GM18951 (cell line): Measurements from ENCODE around the gene FOCAD.

Experiments
- POLR2A ChIP-seq: IDR thresholded peaks from 4 replicates; pipeline ENCODE4 v1.6.1; 2011; ENCODE audit warnings: mild to moderate bottlenecking; ENCODE audit not compliant: insufficient read length, insufficient read depth; ENCODE audit errors: extremely low read depth
- in situ Hi-C: fragments of 300-500 bp; cut with MboI; formaldehyde crosslinking; loops from one replicate; pipeline ENCODE4 v1.12.0; 2022; ENCODE audit warnings: low sequenced_read_pairs, mixed read lengths, inconsistent platforms; ENCODE audit not compliant: unreplicated experiment

The FOCAD gene

DNA sequence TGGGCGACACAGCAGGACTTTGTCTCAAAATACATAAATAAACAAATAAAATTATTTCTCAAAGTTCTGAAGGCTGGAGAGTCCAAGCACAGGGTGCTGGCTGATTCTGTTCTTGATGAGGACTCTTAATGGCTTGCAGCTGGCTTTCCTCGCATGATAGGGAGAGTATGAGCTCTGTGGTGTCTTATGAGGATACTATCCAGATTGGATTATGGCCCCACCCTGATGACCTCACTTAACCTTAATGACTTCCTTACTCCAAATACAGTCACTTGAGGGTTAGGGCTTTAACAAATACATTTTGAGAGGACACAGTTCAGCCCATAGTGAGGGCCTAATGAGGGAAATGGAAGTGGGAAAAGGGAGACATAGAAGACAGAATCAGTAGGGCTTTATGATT, 87.7 kb downstream of the FOCAD start:
- no peak for TF ChIP-seq POLR2A
- in situ Hi-C loops = no loop called here

DNA sequence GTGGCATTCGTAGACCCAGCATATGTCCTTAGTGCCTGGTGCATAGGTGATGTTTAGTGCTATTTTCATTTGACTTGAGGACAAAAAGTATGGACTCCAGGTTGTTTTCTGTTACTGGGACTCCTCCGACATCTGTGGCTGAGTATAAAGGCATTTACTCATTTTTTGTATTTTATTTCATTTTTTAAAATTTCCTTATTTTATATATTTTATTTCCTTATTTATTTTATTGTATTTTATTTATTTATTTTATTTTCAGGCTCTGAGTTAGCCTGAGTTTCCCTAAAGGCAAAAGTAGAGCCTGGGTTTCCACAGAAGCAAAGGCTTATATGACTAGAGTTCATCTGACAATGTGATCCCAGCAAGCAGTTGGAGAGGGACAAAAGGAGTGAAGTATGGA, 91.6 kb downstream of the FOCAD start:
- no peak for TF ChIP-seq POLR2A
- in situ Hi-C loops = no loop called here

DNA sequence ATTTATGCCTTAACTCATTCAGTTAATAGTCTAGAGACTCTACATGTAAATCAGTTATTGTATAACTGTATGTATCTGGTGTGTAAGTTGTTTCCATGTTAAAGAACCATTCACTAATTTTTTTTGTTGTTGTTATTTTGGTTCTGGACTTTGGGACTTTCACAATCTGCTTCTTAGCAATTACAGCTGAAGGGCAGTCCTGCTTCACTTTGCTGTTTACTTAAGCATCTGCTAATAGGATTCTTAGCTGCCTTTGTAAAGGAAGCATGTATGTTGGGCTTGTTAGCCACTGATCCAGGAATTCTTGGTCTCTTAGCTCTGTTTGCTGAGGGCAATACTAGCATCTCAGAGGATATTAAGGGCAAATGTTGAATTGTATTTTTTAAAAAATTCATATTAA, 97.0 kb downstream of the FOCAD start:
- in situ Hi-C loops = no loop called here
- no peak for TF ChIP-seq POLR2A

DNA sequence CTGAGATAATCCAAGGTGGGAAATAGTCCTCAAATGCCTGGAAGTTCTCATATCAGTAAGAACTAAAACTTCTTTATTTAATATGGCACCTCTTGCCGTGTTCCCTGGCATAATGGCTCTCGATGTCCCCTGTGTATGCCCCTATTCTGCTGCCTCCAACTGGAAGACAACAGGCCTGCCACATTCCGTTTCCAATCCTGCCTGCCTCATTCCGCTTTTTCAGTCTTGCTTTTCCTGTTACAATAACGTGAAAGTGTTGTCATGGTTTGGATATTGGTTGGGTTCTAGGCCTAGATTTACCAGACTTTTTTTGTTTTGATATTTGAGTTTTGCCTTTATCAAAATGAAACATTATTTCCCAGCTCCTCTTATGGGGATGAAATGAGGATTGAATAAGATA, 98.2 kb downstream of the FOCAD start:
- in situ Hi-C loops = no loop called here

DNA sequence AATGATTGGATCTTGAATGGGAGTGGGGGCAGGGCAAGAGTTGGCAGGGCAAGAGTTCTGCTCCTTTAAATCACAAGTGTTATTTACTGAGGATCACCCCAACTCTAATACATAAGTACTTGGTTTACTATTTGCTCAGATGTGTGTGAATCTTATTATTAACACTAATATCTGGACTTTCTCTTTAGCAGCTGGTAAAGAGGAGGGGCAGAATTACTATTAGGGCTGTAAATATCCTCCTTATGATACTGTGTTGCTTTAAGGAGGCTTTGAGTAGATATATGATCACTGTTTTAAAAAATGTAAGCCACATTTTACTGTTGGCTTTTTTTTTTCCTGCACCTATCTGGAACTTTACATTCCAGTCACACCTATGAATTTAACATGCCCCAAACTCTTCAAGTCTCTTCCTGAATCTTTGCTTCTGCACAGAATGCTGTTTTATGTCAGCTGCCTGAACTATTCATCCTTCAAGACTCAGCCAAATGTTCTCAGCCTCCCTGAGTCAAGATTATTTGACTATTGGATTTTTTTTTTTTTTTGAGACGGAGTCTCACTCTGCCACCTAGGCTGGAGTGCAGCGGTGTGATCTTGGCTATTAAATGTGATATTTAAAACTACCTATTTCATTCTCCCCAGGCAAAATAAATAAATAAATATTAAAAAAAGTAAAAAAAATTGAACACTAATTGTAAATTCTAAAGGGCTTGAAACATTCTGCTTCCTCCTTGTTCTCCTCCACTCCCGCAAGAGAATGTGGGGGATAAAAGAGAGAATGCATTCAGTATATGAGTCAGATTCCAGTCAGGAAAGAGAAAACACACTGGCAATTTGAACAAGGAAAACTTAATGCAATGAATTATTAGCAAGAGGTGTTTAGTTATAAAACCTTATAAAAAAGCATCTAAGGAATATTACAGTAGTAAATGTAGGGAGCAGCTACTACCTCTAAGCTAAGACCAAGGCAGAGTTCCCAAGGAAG, 99.3 kb downstream of the FOCAD start:
- in situ Hi-C loops = no loop called here

More for the DNA sequence above, 98.2 kb downstream of the FOCAD start:
- no peak for TF ChIP-seq POLR2A

DNA sequence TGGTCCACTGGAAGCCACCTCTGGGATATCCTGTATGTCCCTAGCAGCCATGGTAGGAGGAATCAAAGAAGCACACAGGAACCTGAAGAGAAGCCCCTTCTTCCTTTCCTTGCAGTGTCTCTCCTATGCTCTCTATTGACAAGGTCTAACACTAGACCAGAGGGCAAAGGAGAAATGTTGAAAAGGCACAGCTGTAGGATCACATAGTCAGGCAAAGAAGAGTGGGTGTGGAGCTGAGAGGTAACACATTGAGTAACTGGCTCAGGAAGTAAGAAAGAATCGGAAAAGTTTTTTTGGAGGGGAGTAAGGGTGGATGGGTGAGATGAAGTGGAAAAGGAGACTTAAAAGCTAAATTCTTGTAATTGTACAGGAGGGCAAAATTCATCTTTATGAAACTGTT, 100.1 kb downstream of the FOCAD start:
- no peak for TF ChIP-seq POLR2A

More for the DNA sequence above, 99.3 kb downstream of the FOCAD start:
- no peak for TF ChIP-seq POLR2A

DNA sequence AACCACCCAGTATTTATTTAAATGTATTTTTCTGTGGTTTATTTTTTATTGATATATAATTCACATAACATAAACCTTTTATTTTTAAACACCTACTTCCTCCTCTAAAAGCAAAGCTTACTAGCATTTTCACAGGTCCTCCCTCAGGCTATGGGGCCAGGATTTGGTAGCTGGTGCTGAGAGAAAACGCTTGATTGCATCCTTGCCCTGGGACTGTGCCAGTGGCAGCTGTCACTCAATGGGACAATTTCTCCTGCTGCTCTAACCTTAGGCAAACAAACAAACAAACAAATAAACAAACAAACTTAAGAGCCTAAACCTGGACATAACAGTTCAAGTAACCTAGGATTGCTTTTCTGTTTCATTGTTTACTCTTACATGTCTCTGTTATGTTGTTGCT, 102.7 kb downstream of the FOCAD start:
- in situ Hi-C loops = no loop called here
- no peak for TF ChIP-seq POLR2A

More for the DNA sequence above, 100.1 kb downstream of the FOCAD start:
- in situ Hi-C loops = no loop called here

DNA sequence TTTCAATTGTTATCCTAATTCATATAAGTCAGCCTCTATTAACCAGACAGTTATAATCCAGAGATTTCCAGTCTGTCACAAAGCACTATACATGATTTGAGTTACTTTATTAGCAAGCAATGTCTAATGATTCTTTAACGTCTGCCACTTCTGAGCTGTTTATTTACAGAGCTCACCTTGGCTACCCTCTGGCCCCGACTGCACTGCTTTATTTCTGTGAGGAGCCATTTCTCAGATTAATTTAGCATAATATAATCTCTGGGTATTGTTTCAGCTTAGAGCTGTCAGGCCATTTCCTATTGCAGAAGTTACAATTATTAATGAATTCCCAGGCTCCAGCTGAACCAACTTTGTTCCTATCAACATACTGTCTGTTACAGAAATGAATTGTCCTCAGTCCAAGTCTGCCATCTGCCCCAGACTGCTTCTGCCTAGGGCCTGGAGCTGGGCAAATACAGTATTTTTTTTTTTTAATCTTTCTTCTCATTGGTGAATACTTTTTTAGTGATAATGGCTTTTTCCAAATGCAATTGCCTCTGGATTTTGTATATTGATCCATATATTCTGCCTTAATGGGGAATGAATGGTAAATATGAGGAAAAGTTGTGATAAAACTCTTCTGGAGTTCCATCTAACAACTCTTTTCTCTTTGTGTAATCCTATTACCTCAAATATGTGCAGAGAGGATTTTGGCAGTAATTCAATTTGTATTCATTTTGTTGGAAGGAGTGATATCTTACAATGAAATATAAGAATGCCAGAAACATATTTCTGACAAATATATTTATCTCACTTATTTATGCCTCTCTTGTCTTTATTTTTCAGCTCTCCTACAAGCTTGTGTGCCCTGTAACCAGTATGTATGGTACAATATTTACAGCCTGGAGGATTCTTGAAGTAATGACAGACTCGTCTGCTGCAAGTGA, 104.7 kb downstream of the FOCAD start:
- no peak for TF ChIP-seq POLR2A
- in situ Hi-C loops = no loop called here

DNA sequence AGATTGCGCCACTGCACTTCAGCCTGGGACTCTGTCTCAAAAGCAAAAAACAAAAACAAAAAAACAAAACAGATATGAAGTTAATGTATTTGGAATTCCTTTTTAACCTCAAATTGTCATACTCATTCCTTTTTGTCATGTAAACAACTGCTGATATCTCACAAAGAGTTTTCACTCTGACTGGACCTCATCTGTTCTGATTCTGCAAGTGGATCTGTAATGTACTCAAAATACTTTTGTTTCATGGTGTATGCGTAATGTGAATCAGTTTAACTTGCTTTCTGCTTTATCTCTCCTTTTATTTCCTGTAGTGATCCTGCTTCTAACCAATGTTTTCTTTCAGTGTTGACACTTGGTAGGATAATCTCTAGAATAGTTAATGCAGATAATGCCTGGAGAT, 106.7 kb downstream of the FOCAD start:
- TF ChIP-seq POLR2A = no peak
- in situ Hi-C loops = no loop called here

DNA sequence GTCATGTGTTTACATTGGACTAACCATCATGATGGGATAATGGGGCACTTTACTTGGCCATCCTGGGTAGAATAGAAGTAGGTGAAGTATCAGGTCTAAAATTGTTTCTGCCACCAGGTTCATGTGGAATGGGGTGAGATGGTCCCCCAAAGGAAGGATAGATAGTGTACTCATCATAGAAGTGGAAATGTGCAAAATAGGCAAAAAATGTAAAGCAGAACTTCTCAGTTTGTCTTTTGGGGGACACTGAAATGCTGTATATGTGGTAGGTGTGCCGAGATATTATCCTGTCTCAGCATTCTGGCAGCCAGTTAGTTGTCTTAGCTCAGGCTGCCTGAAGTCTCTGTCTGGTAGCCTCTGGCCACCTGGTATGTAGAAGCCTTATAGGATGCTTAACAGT, 107.6 kb downstream of the FOCAD start:
- TF ChIP-seq POLR2A = no peak
- in situ Hi-C loops = no loop called here

DNA sequence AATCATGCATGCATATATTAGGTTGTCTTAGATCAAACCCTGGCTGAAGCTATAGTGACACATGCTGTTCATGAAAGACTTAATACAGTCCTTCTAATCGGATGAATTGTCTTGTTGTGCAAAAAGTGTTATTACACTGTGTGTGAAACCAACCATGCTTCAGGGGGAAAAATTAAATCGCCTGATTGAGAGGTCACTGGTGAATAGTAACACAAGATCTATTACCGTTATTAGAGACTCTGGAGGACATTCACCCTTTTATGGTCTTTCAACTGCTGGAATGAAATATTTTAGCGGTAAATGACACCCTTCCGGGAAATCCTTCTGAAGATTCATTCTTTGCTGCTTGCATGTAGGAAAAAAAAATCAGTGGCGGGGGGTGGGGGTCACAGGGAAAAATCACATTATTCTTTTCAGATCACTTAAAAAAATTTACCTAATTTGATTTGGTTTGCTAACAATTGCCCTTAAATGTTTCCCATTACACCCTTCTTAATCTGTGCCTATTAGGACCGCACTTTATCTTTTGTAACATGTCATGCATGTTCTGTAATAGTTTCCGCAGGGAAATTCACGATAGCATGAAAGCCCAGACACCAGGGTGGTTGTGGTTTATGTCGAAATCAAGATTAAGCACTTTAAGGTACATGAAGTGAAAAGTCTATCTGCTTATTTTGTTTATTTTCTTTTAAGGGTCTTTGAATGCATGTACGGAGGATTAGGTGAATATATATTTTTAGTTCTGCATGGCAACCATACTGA, 120.6 kb downstream of the FOCAD start:
- in situ Hi-C loops = no loop called here
- no peak for TF ChIP-seq POLR2A

DNA sequence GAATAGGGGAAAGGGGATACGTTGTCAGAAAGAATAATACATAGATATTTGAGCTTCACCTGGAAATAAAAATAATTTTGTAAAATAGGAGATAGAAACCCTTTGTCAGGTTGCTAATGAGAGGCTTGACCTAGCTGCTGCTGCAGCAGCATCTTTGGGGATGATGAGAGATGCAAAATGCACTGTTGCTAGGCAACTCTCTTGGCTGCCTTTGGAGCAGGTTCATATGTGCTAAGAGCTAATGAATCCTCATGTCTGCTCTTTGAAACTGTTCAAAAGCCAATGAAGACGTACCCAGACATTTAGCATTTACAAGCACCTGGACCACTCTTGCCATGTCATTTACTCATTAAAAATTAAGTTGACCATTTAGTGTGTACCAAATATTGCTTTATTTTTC, 121.7 kb downstream of the FOCAD start:
- in situ Hi-C loops = no loop called here
- TF ChIP-seq POLR2A = no peak

DNA sequence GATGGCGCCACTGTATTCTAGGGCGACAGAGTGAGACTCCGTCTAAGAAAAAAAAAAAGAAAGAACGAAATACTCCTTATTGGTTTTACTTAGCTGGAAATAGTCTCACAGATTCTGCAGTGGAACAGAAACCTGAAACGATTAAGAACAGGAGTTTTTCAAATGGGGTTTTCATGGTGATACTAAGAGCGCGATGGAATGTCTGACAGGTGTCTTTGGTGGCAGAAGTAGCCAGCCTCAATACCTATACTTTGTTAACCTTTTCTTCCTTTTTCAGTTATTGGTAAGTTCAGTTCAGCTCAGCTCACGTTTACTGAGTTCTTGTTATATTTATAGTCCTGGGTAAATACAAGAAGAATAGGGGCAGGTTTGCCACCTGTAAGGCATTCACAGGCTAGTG, 123.9 kb downstream of the FOCAD start:
- in situ Hi-C loops = no loop called here
- no peak for TF ChIP-seq POLR2A
